C4-2B (cell line): ENCODE data around the gene TRAP1.

Experiments
- CTCF ChIP-seq: fragments of 450-650 bp; conservative IDR thresholded peaks from 2 replicates; pipeline ENCODE4 v1.5.1; 2017; ENCODE audit warnings: mild to moderate bottlenecking
- ZFX ChIP-seq: fragments of 450-650 bp; IDR thresholded peaks from 2 replicates; pipeline ENCODE4 v1.6.1; 2017

- TF ChIP-seq CTCF (no peak), ZFX (no peak)
Measured at GRCh38 chr16:3759736-3760135, 42.4 kb upstream of the TRAP1 start.
